H9 (cell line): Measurements from ENCODE around the gene GAPDH. TPM values are rescaled to one million over a fixed set of nuclear protein-coding genes. Genes with fewer than 3 reads are reported as not detected.

ENCODE experiments used
- DNase-seq: peaks from one replicate; pipeline ENCODE4 v3.0.0-alpha.2; 2017
- H2AFZ ChIP-seq: one replicate; pipeline ENCODE4 v1.6.1; 2013; ENCODE audit warnings: mild to moderate bottlenecking, low read length, control low read depth, moderate library complexity
- H2AK5ac ChIP-seq: 2 replicates; pipeline ENCODE4 v1.6.1; 2013; ENCODE audit warnings: low read length, control low read depth, mixed read lengths; ENCODE audit not compliant: insufficient read length
- H2BK120ac ChIP-seq: one replicate; pipeline ENCODE4 v1.6.1; 2013; ENCODE audit warnings: low read depth, mild to moderate bottlenecking, low read length, control low read depth, inconsistent platforms; ENCODE audit not compliant: poor library complexity, severe bottlenecking
- H2BK12ac ChIP-seq: 2 replicates; pipeline ENCODE4 v1.6.1; 2013; ENCODE audit warnings: low read length, control low read depth, mixed read lengths, low read depth; ENCODE audit not compliant: insufficient read length
- H2BK15ac ChIP-seq: 2 replicates; pipeline ENCODE4 v1.6.1; 2013; ENCODE audit warnings: low read depth, low read length, control low read depth
- H2BK20ac ChIP-seq: one replicate; pipeline ENCODE4 v1.6.1; 2013; ENCODE audit warnings: low read depth, mild to moderate bottlenecking, low read length, control low read depth, inconsistent platforms; ENCODE audit not compliant: poor library complexity, severe bottlenecking
- H2BK5ac ChIP-seq: 2 replicates; pipeline ENCODE4 v1.6.1; 2013; ENCODE audit warnings: low read length, control low read depth, mixed read lengths; ENCODE audit not compliant: insufficient read length
- H3K14ac ChIP-seq: 2 replicates; pipeline ENCODE4 v1.6.1; 2013; ENCODE audit warnings: low read length, control low read depth; ENCODE audit not compliant: insufficient read depth
- H3K18ac ChIP-seq: 2 replicates; pipeline ENCODE4 v1.6.1; 2013; ENCODE audit warnings: low read depth, mild to moderate bottlenecking, mixed read lengths, low read length, control low read depth; ENCODE audit not compliant: insufficient read length
- H3K23ac ChIP-seq: 2 replicates; pipeline ENCODE4 v1.6.1; 2013; ENCODE audit warnings: low read length, control low read depth, mixed read lengths, low read depth; ENCODE audit not compliant: insufficient read length
- H3K23me2 ChIP-seq: 2 replicates; pipeline ENCODE4 v1.6.1; 2013; ENCODE audit warnings: low read depth, mild to moderate bottlenecking, mixed read lengths, low read length, control low read depth; ENCODE audit not compliant: insufficient read length, poor library complexity, severe bottlenecking
- H3K27ac ChIP-seq: 2 replicates; pipeline ENCODE4 v1.5.1; 2013; ENCODE audit warnings: low read length, control low read depth, mixed read lengths, low read depth; ENCODE audit not compliant: insufficient read length
- H3K27me3 ChIP-seq: 2 replicates; pipeline ENCODE4 v1.6.1; 2013; ENCODE audit warnings: low read length, control low read depth, inconsistent platforms; ENCODE audit not compliant: insufficient read depth
- H3K4ac ChIP-seq: 2 replicates; pipeline ENCODE4 v1.6.1; 2013; ENCODE audit warnings: low read depth, mild to moderate bottlenecking, control low read depth, inconsistent platforms, low read length, moderate library complexity
- H3K4me1 ChIP-seq: 2 replicates; pipeline ENCODE4 v1.6.1; 2013; ENCODE audit warnings: low read length, control low read depth, inconsistent platforms; ENCODE audit not compliant: insufficient read depth
- H3K4me2 ChIP-seq: 2 replicates; pipeline ENCODE4 v1.6.1; 2013; ENCODE audit warnings: low read length, control low read depth, mixed read lengths; ENCODE audit not compliant: insufficient read length, insufficient read depth
- H3K56ac ChIP-seq: 2 replicates; pipeline ENCODE4 v1.6.1; 2013; ENCODE audit warnings: low read depth, mild to moderate bottlenecking, mixed read lengths, low read length, control low read depth; ENCODE audit not compliant: insufficient read length
- H3K79me1 ChIP-seq: 2 replicates; pipeline ENCODE4 v1.6.1; 2013; ENCODE audit warnings: low read depth, mild to moderate bottlenecking, moderate library complexity, low read length, control low read depth, inconsistent platforms; ENCODE audit not compliant: insufficient read depth, poor library complexity, severe bottlenecking
- H3K79me2 ChIP-seq: 2 replicates; pipeline ENCODE4 v1.6.1; 2013; ENCODE audit warnings: low read length, control low read depth, inconsistent platforms; ENCODE audit not compliant: insufficient read depth
- H3K9ac ChIP-seq: 2 replicates; pipeline ENCODE4 v1.6.1; 2013; ENCODE audit warnings: low read length, control low read depth, mixed read lengths; ENCODE audit not compliant: insufficient read length; ENCODE audit errors: extremely low read depth
- H3K9me3 ChIP-seq: one replicate; pipeline ENCODE4 v1.6.1; 2013; ENCODE audit warnings: low read depth, low read length, inconsistent platforms; ENCODE audit not compliant: control insufficient read depth
- H3T11ph ChIP-seq: one replicate; pipeline ENCODE4 v1.6.1; 2013; ENCODE audit warnings: mild to moderate bottlenecking, low read length, control low read depth, inconsistent platforms
- H4K20me1 ChIP-seq: one replicate; pipeline ENCODE4 v1.6.1; 2013; ENCODE audit not compliant: control insufficient read depth, insufficient read length, insufficient read depth
- H4K5ac ChIP-seq: 2 replicates; pipeline ENCODE4 v1.6.1; 2013; ENCODE audit warnings: low read depth, mild to moderate bottlenecking, mixed read lengths, low read length, control low read depth; ENCODE audit not compliant: insufficient read length
- H4K8ac ChIP-seq: replicated peaks from 2 replicates; pipeline ENCODE4 v1.6.1; 2013; ENCODE audit warnings: low read length, control low read depth, mixed read lengths, low read depth; ENCODE audit not compliant: insufficient read length
- H4K91ac ChIP-seq: 2 replicates; pipeline ENCODE4 v1.6.1; 2013; ENCODE audit warnings: low read depth, mild to moderate bottlenecking, moderate library complexity, mixed read lengths, low read length, control low read depth; ENCODE audit not compliant: insufficient read length
- H3K27ac Mint-ChIP-seq, 3 experiments: 2 replicates in 2 of 3; 3 replicates in 1 of 3; pipeline ENCODE4 v1.8.0; 2020 to 2021; ENCODE audit warnings: mixed read lengths in 3 of 3, mild to moderate bottlenecking in 1 of 3, moderate library complexity in 1 of 3
- H3K27me3 Mint-ChIP-seq: 2 replicates; pipeline ENCODE4 v1.8.0; 2021; ENCODE audit warnings: low read depth, mild to moderate bottlenecking, moderate library complexity, mixed read lengths
- H3K36me3 Mint-ChIP-seq, 3 experiments: 2 replicates in 2 of 3; 3 replicates in 1 of 3; pipeline ENCODE4 v1.8.0; 2020 to 2021; ENCODE audit warnings: low read depth in 3 of 3, mixed read lengths in 3 of 3; ENCODE audit not compliant: insufficient read depth in 1 of 3
- H3K4me1 Mint-ChIP-seq, 2 experiments: 2 replicates each; pipeline ENCODE4 v1.8.0; 2020; ENCODE audit warnings: mixed read lengths in 2 of 2
- H3K4me3 Mint-ChIP-seq, 2 experiments: 2 replicates in 1 of 2; 3 replicates in 1 of 2; pipeline ENCODE4 v1.8.0; 2020 to 2021; ENCODE audit warnings: mild to moderate bottlenecking in 2 of 2, mixed read lengths in 2 of 2, moderate library complexity in 1 of 2
- H3K9me3 Mint-ChIP-seq, 2 experiments: 2 replicates in 1 of 2; 3 replicates in 1 of 2; pipeline ENCODE4 v1.8.0; 2020; ENCODE audit warnings: mild to moderate bottlenecking in 2 of 2, mixed read lengths in 2 of 2, moderate library complexity in 1 of 2
- WGBS: extraction: QIAGEN DNeasy Blood & Tissue Kit; methylation state at CpG from one replicate; pipeline ENCODE4 v1.1.7; 2013; ENCODE audit warnings: missing lambda C conversion rate, low lambda C conversion rate, mixed read lengths; ENCODE audit not compliant: insufficient read length; ENCODE audit errors: extremely low coverage; 5-methylcytosine and 5-hydroxymethylcytosine counted together
- total RNA-seq: library from RNA; stranded (reverse); gene quantifications from 2 replicates; pipeline ENCODE4 v1.2.1, GENCODE V29; 2021
- TF ChIP-seq, protein P1 (sequence below): fragments of 200-600 bp; sonication (generic); conservative IDR thresholded peaks from 3 replicates; pipeline ENCODE4 v1.8.0; 2021; ENCODE audit warnings: antibody characterized with exemption, mild to moderate bottlenecking

The GAPDH gene
- total RNA-seq, 1 experiment from 2014 or later, result 4,581 TPM

DNA sequence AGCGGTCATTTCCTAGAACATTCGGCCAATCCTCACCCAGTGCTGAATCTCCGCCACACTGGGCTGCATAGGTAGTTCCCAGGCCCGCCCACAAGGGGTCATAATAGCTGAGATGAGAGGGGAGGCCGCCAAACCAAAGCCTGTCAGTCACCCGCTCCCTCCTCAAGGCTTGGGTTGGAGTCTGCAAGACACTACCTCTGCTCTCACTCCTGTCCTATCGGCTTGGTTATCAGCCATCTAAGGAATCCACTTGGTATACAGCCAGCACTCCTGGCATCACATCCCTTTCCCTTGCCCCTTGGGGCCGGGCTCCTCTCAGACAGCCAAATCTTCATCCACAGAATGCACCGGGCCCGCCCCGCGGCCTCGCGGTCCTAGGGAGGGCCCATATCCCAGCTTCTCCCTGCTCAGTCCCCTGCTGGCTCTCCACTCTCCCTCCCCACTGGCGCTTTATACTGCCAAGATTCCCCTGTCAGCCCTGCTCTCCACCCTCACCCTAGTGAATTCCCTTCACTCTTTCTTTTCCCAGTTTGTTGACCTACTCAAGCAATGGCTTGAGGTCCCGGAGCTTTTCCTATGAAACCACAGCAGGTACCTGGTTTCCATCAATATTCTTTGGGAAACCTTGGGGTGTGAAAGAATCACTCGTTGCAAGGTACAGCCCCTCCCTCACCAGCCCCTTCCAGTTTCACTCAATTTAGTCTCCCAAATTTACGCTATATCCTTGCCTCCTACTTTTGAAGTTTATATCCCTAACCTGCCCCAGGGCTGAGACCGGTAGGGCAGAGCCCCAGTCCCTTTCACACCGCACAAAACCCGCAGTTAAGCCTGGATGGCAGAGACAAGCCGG is 20.1 kb downstream of the GAPDH start:
- Histone ChIP-seq H2BK15ac (no peak overlapping the region), H3K79me2 (peaks cover 10% of the 10 kb centered on the region; the same call in 1 of the 2 replicates), H3K4ac (no peak overlapping the region), H3K9ac (peak overlapping the region; percentile 62), H3K9me3 (no peaks in the 10 kb centered on the region), H2BK20ac (no peak overlapping the region), H4K91ac (no peak overlapping the region), H4K20me1 (no peaks in the 10 kb centered on the region), H2BK12ac (no peak overlapping the region), H4K8ac (no peak overlapping the region), H3K23ac (no peak overlapping the region), H3K79me1 (peaks cover 3% of the 10 kb centered on the region), H3K56ac (no peak overlapping the region), H3K4me2 (peak overlapping the region; percentile 95), H2BK120ac (no peak overlapping the region), H3K23me2 (peaks cover 11% of the 10 kb centered on the region), H3K14ac (no peak overlapping the region), H3T11ph (no peak overlapping the region), H3K4me1 (peaks cover 2% of the 10 kb centered on the region; the same call in 1 of the 2 replicates), H2AFZ (no peak overlapping the region), H2AK5ac (no peak overlapping the region), H3K18ac (no peak overlapping the region), H2BK5ac (no peak overlapping the region), H3K27ac (no peak overlapping the region), H3K27me3 (no peaks in the 10 kb centered on the region), H4K5ac (no peak overlapping the region)
- peaks cover 27 to 38% of the 10 kb centered on the region in 2 experiments for H3K4me1 Mint-ChIP-seq
- H3K9me3 Mint-ChIP-seq, result no peaks in the 10 kb centered on the region
- peak overlapping the region in 2 of 3 experiments; percentile 65 to 88; a peak in 3 of 7 replicates for H3K27ac Mint-ChIP-seq
- TF ChIP-seq, protein P1, sequence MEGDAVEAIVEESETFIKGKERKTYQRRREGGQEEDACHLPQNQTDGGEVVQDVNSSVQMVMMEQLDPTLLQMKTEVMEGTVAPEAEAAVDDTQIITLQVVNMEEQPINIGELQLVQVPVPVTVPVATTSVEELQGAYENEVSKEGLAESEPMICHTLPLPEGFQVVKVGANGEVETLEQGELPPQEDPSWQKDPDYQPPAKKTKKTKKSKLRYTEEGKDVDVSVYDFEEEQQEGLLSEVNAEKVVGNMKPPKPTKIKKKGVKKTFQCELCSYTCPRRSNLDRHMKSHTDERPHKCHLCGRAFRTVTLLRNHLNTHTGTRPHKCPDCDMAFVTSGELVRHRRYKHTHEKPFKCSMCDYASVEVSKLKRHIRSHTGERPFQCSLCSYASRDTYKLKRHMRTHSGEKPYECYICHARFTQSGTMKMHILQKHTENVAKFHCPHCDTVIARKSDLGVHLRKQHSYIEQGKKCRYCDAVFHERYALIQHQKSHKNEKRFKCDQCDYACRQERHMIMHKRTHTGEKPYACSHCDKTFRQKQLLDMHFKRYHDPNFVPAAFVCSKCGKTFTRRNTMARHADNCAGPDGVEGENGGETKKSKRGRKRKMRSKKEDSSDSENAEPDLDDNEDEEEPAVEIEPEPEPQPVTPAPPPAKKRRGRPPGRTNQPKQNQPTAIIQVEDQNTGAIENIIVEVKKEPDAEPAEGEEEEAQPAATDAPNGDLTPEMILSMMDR, result peak; percentile 80
- peak; percentile 96 for DNase-seq
- WGBS, result no CpG with 5 or more reads among the region's 22 CpGs
- H3K27me3 Mint-ChIP-seq, result no peaks in the 10 kb centered on the region
- peaks cover 9 to 47% (median 18%) of the 10 kb centered on the region in 3 experiments; a peak in 6 of 7 replicates for H3K36me3 Mint-ChIP-seq
- peak overlapping the region; percentile 87 to 95 for H3K4me3 Mint-ChIP-seq
